CMK (cell line): ENCODE measurements around the gene NRP2.

Experiments used
- DNase-seq: peaks from one replicate; pipeline ENCODE4 v3.0.0-alpha.2; 2010; ENCODE audit warnings: low read depth

The NRP2 gene

GRCh38 chr2:205686783-205687640 is 4.7 kb downstream of the NRP2 start:
- DNase-seq, result no peak

GRCh38 chr2:205687641-205687956 is 5.3 kb downstream of the NRP2 start:
- DNase-seq, result no peak

GRCh38 chr2:205688417-205689200 is 6.3 kb downstream of the NRP2 start:
- no peak for DNase-seq

GRCh38 chr2:205689820-205690219 is 7.5 kb downstream of the NRP2 start:
- DNase-seq, result no peak

- no peak for DNase-seq
These were observed 9.8 kb downstream of the NRP2 start for GRCh38 chr2:205692104-205692503.

GRCh38 chr2:205694256-205694655 is 12.0 kb downstream of the NRP2 start:
- DNase-seq, result no peak

GRCh38 chr2:205695460-205695991 is 13.2 kb downstream of the NRP2 start:
- DNase-seq, result no peak

GRCh38 chr2:205696331-205696926 is 14.1 kb downstream of the NRP2 start:
- DNase-seq, result no peak

- DNase-seq, result no peak
These were observed 14.7 kb downstream of the NRP2 start for GRCh38 chr2:205696927-205697441.

GRCh38 chr2:205698286-205699268 is 16.3 kb downstream of the NRP2 start:
- DNase-seq, result no peak

GRCh38 chr2:205699515-205700289 is 17.4 kb downstream of the NRP2 start:
- no peak for DNase-seq

- DNase-seq, result no peak
These were observed 18.2 kb downstream of the NRP2 start for GRCh38 chr2:205700331-205701132.

- no peak for DNase-seq
These were observed 19.2 kb downstream of the NRP2 start for GRCh38 chr2:205701509-205701908.

GRCh38 chr2:205702576-205702975 is 20.3 kb downstream of the NRP2 start:
- no peak for DNase-seq

GRCh38 chr2:205703471-205704126 is 21.3 kb downstream of the NRP2 start:
- DNase-seq, result no peak

- no peak for DNase-seq
These were observed 21.9 kb downstream of the NRP2 start for GRCh38 chr2:205704127-205704741.

- no peak for DNase-seq
These were observed 23.4 kb downstream of the NRP2 start for GRCh38 chr2:205705511-205706349.
